GM10847 (cell line): ENCODE results near the gene B4GALT4.

Experiments used
- POLR2A ChIP-seq: IDR thresholded peaks from 2 replicates; pipeline ENCODE4 v1.6.1; 2011; ENCODE audit not compliant: insufficient read length; ENCODE audit errors: extremely low read depth

B4GALT4 gene

DNA sequence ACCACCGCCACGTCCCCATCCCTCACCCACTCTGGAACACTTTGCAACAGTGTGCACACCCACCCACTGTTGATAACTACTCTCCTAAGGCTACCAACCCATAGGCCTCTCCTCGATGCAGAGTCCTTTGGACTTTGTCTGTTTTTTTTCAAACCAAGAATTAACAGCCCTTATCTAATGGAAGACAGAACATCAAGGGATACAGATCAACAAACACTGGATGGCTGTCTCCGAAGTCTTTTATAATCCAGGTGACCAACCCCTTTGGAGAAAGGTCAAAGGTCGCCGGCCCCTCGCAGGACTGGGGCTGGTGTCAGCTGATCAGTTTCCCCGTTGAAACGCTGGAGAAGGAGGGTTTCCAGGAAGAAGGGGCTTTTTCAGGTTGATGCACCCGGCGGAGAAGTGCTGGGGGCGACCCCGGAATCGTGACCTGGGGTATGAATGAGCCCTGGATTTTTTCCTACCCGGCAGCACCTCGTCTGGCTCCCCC, 532 bp downstream of the B4GALT4 start:
- no peak for TF ChIP-seq POLR2A

- TF ChIP-seq POLR2A: no peak
Measured at GRCh38 chr3:119239206-119239820, 1.4 kb downstream of the B4GALT4 start.

DNA sequence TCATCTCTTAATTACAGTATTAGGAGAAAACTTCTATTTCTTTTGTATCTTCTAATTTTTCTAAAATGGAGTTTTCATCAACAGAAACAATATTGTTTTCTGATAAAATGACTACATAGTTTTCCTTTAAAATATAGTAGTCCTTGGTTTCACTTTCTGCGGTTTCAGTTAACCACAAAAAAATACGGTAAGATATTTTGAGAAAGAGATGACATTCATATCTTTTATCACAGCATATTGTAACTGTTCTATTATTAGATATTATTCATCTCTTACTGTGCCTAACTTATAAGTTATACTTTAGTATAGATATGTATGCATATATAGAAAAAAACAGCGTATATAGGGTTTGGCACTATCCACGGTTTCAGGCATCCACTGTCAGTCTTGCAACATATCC, 2.3 kb downstream of the B4GALT4 start:
- no peak for TF ChIP-seq POLR2A

DNA sequence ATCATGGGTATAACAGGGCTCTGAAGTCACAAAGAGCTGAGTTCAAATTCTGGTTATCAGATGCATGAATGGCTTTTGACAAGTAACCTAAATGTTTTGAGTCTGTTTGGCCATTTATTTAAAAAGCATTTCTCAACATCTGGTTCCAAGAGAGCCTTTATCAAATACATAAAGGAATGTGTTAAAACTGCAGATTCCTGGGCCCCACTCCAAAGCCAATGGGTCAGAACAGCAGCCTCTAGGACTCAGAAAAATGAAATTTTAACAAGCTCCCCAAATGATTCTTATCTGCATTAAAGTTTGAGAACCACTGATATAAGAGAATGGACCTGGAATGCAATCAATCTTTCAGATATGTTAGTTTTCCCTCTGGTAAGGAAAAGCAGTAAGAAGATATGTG, 3.4 kb downstream of the B4GALT4 start:
- no peak for TF ChIP-seq POLR2A

DNA sequence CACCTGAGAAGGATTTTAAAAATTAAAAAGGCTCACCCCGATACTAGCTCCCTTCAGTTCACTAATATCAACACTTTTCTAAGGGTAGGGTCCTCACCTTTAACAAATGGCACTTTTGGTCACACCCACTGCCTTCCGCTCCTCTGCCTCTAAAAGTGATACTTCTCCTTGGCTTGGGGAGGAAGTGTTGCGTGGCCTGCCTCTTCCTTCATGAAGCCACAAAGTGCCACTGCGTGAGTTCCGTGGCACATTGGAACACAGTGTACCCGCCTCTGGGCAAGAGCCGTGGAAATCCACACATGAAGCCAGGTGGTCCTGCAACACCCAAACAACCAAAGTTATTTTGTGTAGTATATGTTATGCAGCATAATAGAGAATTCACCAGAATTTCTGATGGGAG, 3.9 kb downstream of the B4GALT4 start:
- no peak for TF ChIP-seq POLR2A

DNA sequence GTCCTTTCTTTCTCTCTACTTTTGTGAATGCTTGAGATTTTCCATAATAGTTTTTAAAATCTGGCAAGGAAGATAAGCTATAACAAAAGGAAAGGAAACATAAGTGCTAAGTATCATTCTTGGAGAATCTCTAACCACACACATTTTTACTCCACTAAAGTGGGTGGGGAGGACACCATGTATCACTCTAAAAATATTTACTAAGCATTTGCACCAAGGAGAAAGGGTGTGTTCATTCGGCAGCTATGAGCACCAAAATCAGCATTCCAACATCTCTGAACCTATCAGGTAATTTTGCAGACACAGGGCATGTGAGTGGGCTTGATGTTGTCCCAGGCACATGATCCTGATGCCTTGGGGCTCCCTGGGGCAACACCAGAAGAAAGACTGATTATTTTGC, 5.5 kb downstream of the B4GALT4 start:
- no peak for TF ChIP-seq POLR2A

DNA sequence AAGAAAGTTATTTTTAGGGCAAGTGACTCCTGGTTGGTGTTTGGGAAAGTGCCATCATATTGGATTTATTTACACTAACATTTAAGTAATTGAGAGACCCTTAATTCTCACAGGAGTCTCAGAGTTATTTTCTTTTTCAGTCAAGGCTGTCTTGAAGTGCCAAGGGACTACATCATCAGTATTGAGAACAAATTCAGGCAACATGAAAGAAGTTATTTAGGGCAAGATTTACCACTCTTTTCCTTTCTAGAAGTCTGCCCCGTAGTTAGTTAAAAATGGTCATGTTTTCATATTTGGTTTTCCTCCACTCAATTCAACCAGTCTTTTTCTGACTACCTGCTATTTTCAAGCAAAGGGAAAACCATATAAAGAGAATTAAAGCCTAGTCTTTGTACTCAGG, 6.1 kb downstream of the B4GALT4 start:
- TF ChIP-seq POLR2A: no peak

DNA sequence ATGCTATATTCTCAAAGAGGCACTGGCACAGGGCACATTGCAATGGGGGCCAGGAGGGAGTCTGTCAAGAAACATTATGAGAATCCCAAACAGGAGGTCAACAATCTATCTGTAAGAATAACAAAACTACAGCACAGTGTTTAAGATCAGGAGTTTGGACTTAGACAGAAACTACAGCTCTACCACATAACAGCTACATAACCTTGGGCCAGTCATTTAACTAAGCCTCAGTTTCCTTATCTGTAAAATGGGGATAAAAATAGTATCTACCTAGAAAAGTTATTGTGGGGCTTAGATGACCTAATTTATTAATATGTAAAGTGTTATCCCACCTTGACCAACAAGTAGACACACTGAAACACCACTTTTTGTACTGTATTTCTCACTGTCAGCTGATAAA, 9.9 kb downstream of the B4GALT4 start:
- no peak for TF ChIP-seq POLR2A

DNA sequence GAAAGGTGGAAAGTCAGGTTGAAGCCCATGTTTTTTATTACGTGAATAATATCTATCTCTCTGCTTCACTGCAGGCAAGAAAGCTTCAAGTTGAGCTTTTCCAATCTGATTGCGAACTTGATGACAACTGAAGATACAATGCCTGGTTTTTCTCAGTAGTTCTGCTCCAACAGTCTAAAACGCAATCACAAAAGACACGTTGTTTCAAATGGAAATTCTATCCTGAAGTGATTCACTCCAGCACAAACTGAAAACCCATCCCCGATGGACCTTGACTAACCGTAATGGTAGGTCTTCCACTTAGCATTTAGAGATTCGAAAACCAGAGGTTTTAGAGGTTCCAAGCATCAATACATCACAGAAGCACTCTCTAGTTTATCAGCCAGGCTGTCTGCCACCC, 10.6 kb downstream of the B4GALT4 start:
- no peak for TF ChIP-seq POLR2A

GRCh38 chr3:119229190-119229589, 11.5 kb downstream of the B4GALT4 start:
- no peak for TF ChIP-seq POLR2A

DNA sequence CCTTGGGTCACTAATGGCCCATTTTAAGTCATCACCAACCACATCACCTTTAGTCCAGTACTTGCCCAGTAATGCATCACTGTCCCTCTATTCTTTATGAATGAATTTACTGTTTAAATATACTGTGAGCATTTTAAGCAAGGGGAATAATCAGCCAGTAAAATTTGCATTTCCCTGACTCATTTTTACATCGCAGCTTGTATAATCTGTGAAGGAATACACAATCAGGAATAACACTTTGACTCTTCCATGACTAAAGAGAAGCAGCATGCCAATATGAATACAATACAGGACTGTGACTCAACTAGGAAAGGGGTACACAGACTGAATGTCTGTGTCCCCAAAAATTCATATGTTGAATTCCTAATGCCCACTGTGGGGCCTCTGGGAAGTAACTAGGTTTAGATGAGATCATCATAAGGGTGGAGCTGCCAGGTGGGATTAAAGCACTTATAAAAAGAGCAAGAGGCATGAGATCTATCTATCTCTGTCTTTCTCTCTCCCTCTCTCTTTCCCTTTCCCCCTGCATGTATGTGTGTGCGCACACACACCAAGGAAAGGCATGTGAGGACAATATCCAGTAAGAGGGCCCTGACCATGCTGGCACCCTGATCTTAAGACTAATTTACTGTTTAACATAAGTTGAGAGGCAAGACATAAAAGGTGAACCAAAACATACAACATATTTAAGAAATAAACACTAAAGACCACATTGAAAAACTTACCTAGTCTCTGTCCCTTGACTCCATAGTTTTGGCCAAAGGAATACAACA, 12.1 kb downstream of the B4GALT4 start:
- no peak for TF ChIP-seq POLR2A

DNA sequence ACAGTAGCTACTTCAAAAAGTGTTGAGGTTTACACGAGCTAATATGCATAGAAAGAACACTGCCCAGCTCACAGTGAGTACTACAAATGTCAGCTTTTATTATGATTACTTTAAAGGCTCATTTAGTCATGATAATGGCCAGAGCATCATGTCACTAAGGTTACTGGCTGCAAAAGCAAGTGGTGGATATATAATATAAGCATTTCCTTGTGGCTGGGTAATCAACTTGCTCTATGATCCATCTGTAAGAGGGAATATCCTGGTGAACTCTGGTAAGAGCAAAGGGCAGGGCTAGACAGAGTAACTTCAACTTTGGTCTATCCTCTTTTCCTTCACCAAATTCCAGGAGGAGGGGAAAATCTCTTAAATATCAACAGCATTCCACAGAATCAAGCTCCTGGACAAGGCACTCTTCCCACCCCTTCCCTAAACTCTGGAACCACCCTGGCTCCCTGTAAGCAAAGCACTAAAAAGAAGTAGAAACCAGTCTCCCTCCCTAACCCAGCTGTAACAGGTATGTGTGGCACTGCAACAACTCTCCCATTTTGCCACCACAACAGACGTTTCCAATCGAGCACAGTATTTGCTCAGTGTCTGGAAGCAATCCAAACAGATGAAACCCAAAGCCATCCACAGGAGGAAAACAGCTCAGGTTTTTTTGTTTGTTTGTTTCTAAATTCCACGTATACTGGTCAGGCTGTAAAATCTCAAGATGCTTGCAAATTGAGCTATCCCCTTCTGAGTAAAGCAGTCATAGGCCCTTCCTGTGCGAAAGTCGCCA, 13.4 kb downstream of the B4GALT4 start:
- no peak for TF ChIP-seq POLR2A

DNA sequence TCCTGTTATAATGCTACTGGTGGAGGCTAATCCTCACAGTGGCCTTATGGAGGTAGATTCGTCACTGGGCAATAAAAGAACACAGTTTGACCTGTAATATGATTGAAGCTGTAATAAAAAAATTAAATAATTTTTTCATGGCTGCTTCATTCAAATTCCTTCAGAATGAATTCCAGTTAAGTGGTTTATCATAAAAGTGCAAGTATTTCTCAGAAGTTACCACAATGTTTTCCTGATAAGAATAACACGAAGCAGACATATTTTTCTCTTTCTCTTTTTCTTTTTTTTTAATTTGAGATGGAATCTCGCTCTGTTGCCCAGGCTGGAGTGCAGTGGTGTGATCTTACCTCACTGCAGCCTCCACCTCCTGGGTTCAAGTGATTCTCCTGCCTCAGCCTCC, 15.6 kb downstream of the B4GALT4 start:
- no peak for TF ChIP-seq POLR2A

GRCh38 chr3:119223511-119223910, 17.2 kb downstream of the B4GALT4 start:
- no peak for TF ChIP-seq POLR2A

DNA sequence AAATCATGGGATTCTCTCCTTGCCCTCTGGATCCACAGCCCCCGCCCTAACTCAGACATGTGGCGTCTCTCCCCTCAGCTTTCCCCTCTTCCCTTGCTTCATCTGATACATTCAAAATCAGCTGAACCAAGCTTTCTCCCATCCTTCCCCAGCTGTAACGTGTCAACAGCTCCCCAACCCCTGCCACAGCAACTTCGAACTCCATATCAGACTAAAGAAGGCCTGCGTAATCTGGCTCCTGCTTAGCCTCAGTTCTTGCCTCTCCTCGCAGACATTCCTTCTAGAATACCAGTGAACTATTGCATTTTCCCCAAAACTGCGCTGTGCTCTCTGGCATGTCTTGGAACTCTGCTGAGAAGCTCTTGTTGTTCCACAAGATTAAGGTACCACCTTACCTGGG, 18.3 kb downstream of the B4GALT4 start:
- no peak for TF ChIP-seq POLR2A

DNA sequence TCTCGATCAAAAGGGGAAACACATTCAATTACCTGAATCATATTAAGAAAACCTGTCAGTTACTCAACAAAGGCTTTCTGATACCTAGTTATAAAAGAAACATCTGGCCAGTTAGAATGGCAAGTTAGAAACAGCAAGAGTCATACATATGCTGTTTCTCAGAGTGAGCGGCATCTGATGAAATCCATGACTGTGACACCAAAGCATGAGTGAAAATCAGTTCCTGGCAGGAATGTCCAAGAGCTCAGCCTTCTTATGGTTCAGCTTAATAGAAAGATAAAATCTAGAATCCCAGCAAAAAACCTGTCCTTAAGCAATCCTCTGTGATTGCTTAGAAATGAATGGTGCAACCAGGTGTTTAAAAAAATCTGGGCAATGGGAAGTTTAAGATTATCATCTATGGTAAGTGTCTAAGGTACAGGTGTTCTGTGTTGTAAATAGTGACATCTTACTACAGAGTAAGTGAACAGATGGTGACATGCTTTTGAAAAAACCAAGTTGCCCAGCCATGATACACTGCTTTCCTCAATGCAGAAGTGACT, 18.8 kb downstream of the B4GALT4 start:
- no peak for TF ChIP-seq POLR2A

GRCh38 chr3:119220970-119221667, 19.6 kb downstream of the B4GALT4 start:
- TF ChIP-seq POLR2A: no peak
